ENCODE data around the gene HIC1.

The HIC1 gene

GRCh38 chr17:2105663-2106062, 50.8 kb downstream of the HIC1 start:
- Histone ChIP-seq H3K4me3 (ENCODE audit: control insufficient read depth in 1 of 7, extremely low read depth in 1 of 7, insufficient read depth in 4 of 7, low read depth in 2 of 7, low read length in 6 of 7) (no peak overlapping the region), H3K27ac (ENCODE audit: insufficient read depth in 1 of 2, low read depth in 1 of 2, low read length in 2 of 2, poor library complexity in 1 of 2, severe bottlenecking in 2 of 2) (no peak overlapping the region), H3K9me3 (ENCODE audit: control extremely low read depth in 1 of 5, control insufficient read depth in 4 of 5, insufficient read depth in 2 of 5, low read depth in 1 of 5, low read length in 4 of 5) (no peaks in the 10 kb centered on the region), H3K27me3 (replicated peaks in 2 of 5; ENCODE audit: control insufficient read depth in 4 of 5, insufficient read depth in 5 of 5, low read length in 4 of 5) (no peaks in the 10 kb centered on the region), H3K4me1 (ENCODE audit: control extremely low read depth in 1 of 4, control insufficient read depth in 4 of 4, insufficient read depth in 4 of 4, low read length in 3 of 4) (peaks cover 0 to 14% (median 11%) of the 10 kb centered on the region in 4 experiments), H3K36me3 (ENCODE audit: control insufficient read depth in 4 of 4, insufficient read depth in 4 of 4, low read length in 3 of 4) (no peaks in the 10 kb centered on the region)
- POLR2A ChIA-PET, result interaction anchor here (0.6 kb wide), 1 partner anchor 152 kb away, joined by 3 read pairs; no protein-coding TSS in a partner anchor
- no peak for DNase-seq
- CTCF ChIA-PET, result interaction anchor here (2.1 kb wide), 1 partner anchor 140 kb away, joined by 8 read pairs; no protein-coding TSS in a partner anchor
- no CpG with 5 or more reads among the region's 1 CpG for WGBS (ENCODE audit: insufficient coverage)

- Histone ChIP-seq H3K4me3 (ENCODE audit: control insufficient read depth in 1 of 7, extremely low read depth in 1 of 7, insufficient read depth in 4 of 7, low read depth in 2 of 7, low read length in 6 of 7) (no peak overlapping the region), H3K36me3 (ENCODE audit: control insufficient read depth in 4 of 4, insufficient read depth in 4 of 4, low read length in 3 of 4) (no peaks in the 10 kb centered on the region), H3K4me1 (ENCODE audit: control extremely low read depth in 1 of 4, control insufficient read depth in 4 of 4, insufficient read depth in 4 of 4, low read length in 3 of 4) (peaks cover 0 to 6% (median 6%) of the 10 kb centered on the region in 4 experiments), H3K27me3 (replicated peaks in 2 of 5; ENCODE audit: control insufficient read depth in 4 of 5, insufficient read depth in 5 of 5, low read length in 4 of 5) (no peaks in the 10 kb centered on the region), H3K27ac (ENCODE audit: insufficient read depth in 1 of 2, low read depth in 1 of 2, low read length in 2 of 2, poor library complexity in 1 of 2, severe bottlenecking in 2 of 2) (no peak overlapping the region), H3K9me3 (ENCODE audit: control extremely low read depth in 1 of 5, control insufficient read depth in 4 of 5, insufficient read depth in 2 of 5, low read depth in 1 of 5, low read length in 4 of 5) (no peaks in the 10 kb centered on the region)
- 89% methylated on average over 5 of the region's 11 CpGs for WGBS (ENCODE audit: insufficient coverage)
- ChIA-PET CTCF (interaction anchor here (1.1 to 1.7 kb wide), 2 partner anchors 16 to 40 kb away, joined by 3 to 4 read pairs; no protein-coding TSS in a partner anchor), POLR2A (interaction anchor here (0.6 kb wide), 1 partner anchor 151 kb away, joined by 3 read pairs; no protein-coding TSS in a partner anchor)
- no peak for DNase-seq
Observed at GRCh38 chr17:2106308-2106955, 51.5 kb downstream of the HIC1 start.

GRCh38 chr17:2107050-2107449, 52.1 kb downstream of the HIC1 start:
- ChIA-PET POLR2A (no interaction called here), CTCF (interaction anchor here (0.9 to 1.7 kb wide), 3 partner anchors 16 to 137 kb away, joined by 3 to 4 read pairs (median 3); no protein-coding TSS in a partner anchor)
- no peak for DNase-seq
- Histone ChIP-seq H3K9me3 (ENCODE audit: control extremely low read depth in 1 of 5, control insufficient read depth in 4 of 5, insufficient read depth in 2 of 5, low read depth in 1 of 5, low read length in 4 of 5) (no peaks in the 10 kb centered on the region), H3K27ac (ENCODE audit: insufficient read depth in 1 of 2, low read depth in 1 of 2, low read length in 2 of 2, poor library complexity in 1 of 2, severe bottlenecking in 2 of 2) (no peak overlapping the region), H3K36me3 (ENCODE audit: control insufficient read depth in 4 of 4, insufficient read depth in 4 of 4, low read length in 3 of 4) (no peaks in the 10 kb centered on the region), H3K27me3 (replicated peaks in 2 of 5; ENCODE audit: control insufficient read depth in 4 of 5, insufficient read depth in 5 of 5, low read length in 4 of 5) (no peaks in the 10 kb centered on the region), H3K4me3 (ENCODE audit: control insufficient read depth in 1 of 7, extremely low read depth in 1 of 7, insufficient read depth in 4 of 7, low read depth in 2 of 7, low read length in 6 of 7) (no peak overlapping the region), H3K4me1 (ENCODE audit: control extremely low read depth in 1 of 4, control insufficient read depth in 4 of 4, insufficient read depth in 4 of 4, low read length in 3 of 4) (peaks cover 0 to under 1% (median under 1%) of the 10 kb centered on the region in 4 experiments)
- 92% methylated on average over 2 of the region's 2 CpGs for WGBS (ENCODE audit: insufficient coverage)

GRCh38 chr17:2107506-2107905, 52.6 kb downstream of the HIC1 start:
- Histone ChIP-seq H3K4me3 (ENCODE audit: control insufficient read depth in 1 of 7, extremely low read depth in 1 of 7, insufficient read depth in 4 of 7, low read depth in 2 of 7, low read length in 6 of 7) (no peak overlapping the region), H3K27ac (ENCODE audit: insufficient read depth in 1 of 2, low read depth in 1 of 2, low read length in 2 of 2, poor library complexity in 1 of 2, severe bottlenecking in 2 of 2) (no peak overlapping the region), H3K4me1 (ENCODE audit: control extremely low read depth in 1 of 4, control insufficient read depth in 4 of 4, insufficient read depth in 4 of 4, low read length in 3 of 4) (no peaks in the 10 kb centered on the region), H3K27me3 (replicated peaks in 2 of 5; ENCODE audit: control insufficient read depth in 4 of 5, insufficient read depth in 5 of 5, low read length in 4 of 5) (no peaks in the 10 kb centered on the region), H3K36me3 (ENCODE audit: control insufficient read depth in 4 of 4, insufficient read depth in 4 of 4, low read length in 3 of 4) (no peaks in the 10 kb centered on the region), H3K9me3 (ENCODE audit: control extremely low read depth in 1 of 5, control insufficient read depth in 4 of 5, insufficient read depth in 2 of 5, low read depth in 1 of 5, low read length in 4 of 5) (no peaks in the 10 kb centered on the region)
- CTCF ChIA-PET, result interaction anchor here (0.6 to 1.7 kb wide), 4 partner anchors 15 to 137 kb away, joined by 3 to 4 read pairs (median 3); no protein-coding TSS in a partner anchor
- 95% methylated on average over 3 of the region's 3 CpGs for WGBS (ENCODE audit: insufficient coverage)
- POLR2A ChIA-PET, result no interaction called here
- DNase-seq, result no peak

GRCh38 chr17:2108170-2108569, 53.3 kb downstream of the HIC1 start:
- Histone ChIP-seq H3K4me1 (ENCODE audit: control extremely low read depth in 1 of 4, control insufficient read depth in 4 of 4, insufficient read depth in 4 of 4, low read length in 3 of 4) (no peaks in the 10 kb centered on the region), H3K9me3 (ENCODE audit: control extremely low read depth in 1 of 5, control insufficient read depth in 4 of 5, insufficient read depth in 2 of 5, low read depth in 1 of 5, low read length in 4 of 5) (no peaks in the 10 kb centered on the region), H3K27me3 (replicated peaks in 2 of 5; ENCODE audit: control insufficient read depth in 4 of 5, insufficient read depth in 5 of 5, low read length in 4 of 5) (no peaks in the 10 kb centered on the region), H3K27ac (ENCODE audit: insufficient read depth in 1 of 2, low read depth in 1 of 2, low read length in 2 of 2, poor library complexity in 1 of 2, severe bottlenecking in 2 of 2) (no peak overlapping the region), H3K4me3 (ENCODE audit: control insufficient read depth in 1 of 7, extremely low read depth in 1 of 7, insufficient read depth in 4 of 7, low read depth in 2 of 7, low read length in 6 of 7) (no peak overlapping the region), H3K36me3 (ENCODE audit: control insufficient read depth in 4 of 4, insufficient read depth in 4 of 4, low read length in 3 of 4) (no peaks in the 10 kb centered on the region)
- CTCF ChIA-PET, result interaction anchor here (0.9 to 1.7 kb wide), 2 partner anchors 14 to 136 kb away, joined by 3 to 4 read pairs; no protein-coding TSS in a partner anchor
- no peak for DNase-seq
- POLR2A ChIA-PET, result no interaction called here
- WGBS (ENCODE audit: insufficient coverage), result 93% methylated on average over 6 of the region's 8 CpGs

GRCh38 chr17:2110436-2110835, 55.5 kb downstream of the HIC1 start:
- Histone ChIP-seq H3K4me1 (ENCODE audit: control extremely low read depth in 1 of 4, control insufficient read depth in 4 of 4, insufficient read depth in 4 of 4, low read length in 3 of 4) (no peaks in the 10 kb centered on the region), H3K4me3 (ENCODE audit: control insufficient read depth in 1 of 7, extremely low read depth in 1 of 7, insufficient read depth in 4 of 7, low read depth in 2 of 7, low read length in 6 of 7) (no peak overlapping the region), H3K9me3 (ENCODE audit: control extremely low read depth in 1 of 5, control insufficient read depth in 4 of 5, insufficient read depth in 2 of 5, low read depth in 1 of 5, low read length in 4 of 5) (no peaks in the 10 kb centered on the region), H3K27me3 (replicated peaks in 2 of 5; ENCODE audit: control insufficient read depth in 4 of 5, insufficient read depth in 5 of 5, low read length in 4 of 5) (no peaks in the 10 kb centered on the region), H3K27ac (ENCODE audit: insufficient read depth in 1 of 2, low read depth in 1 of 2, low read length in 2 of 2, poor library complexity in 1 of 2, severe bottlenecking in 2 of 2) (no peak overlapping the region), H3K36me3 (ENCODE audit: control insufficient read depth in 4 of 4, insufficient read depth in 4 of 4, low read length in 3 of 4) (peaks cover 0 to 2% (median 0%) of the 10 kb centered on the region in 4 experiments)
- DNase-seq, result no peak
- ChIA-PET POLR2A (no interaction called here), CTCF (interaction anchor here (1.0 to 1.7 kb wide), 3 partner anchors 10 to 60 kb away, joined by 3 to 7 read pairs (median 5); no protein-coding TSS in a partner anchor)
- WGBS (ENCODE audit: insufficient coverage), result 96% methylated on average over 3 of the region's 6 CpGs

- Histone ChIP-seq H3K27me3 (replicated peaks in 2 of 5; ENCODE audit: control insufficient read depth in 4 of 5, insufficient read depth in 5 of 5, low read length in 4 of 5) (no peaks in the 10 kb centered on the region), H3K4me3 (ENCODE audit: control insufficient read depth in 1 of 7, extremely low read depth in 1 of 7, insufficient read depth in 4 of 7, low read depth in 2 of 7, low read length in 6 of 7) (no peak overlapping the region), H3K27ac (ENCODE audit: insufficient read depth in 1 of 2, low read depth in 1 of 2, low read length in 2 of 2, poor library complexity in 1 of 2, severe bottlenecking in 2 of 2) (no peak overlapping the region), H3K36me3 (ENCODE audit: control insufficient read depth in 4 of 4, insufficient read depth in 4 of 4, low read length in 3 of 4) (peaks cover 0 to 2% (median 0%) of the 10 kb centered on the region in 4 experiments), H3K9me3 (ENCODE audit: control extremely low read depth in 1 of 5, control insufficient read depth in 4 of 5, insufficient read depth in 2 of 5, low read depth in 1 of 5, low read length in 4 of 5) (no peaks in the 10 kb centered on the region), H3K4me1 (ENCODE audit: control extremely low read depth in 1 of 4, control insufficient read depth in 4 of 4, insufficient read depth in 4 of 4, low read length in 3 of 4) (no peaks in the 10 kb centered on the region)
- ChIA-PET CTCF (interaction anchor here (1.0 kb wide), 1 partner anchor 23 kb away, joined by 3 read pairs; no protein-coding TSS in a partner anchor), POLR2A (no interaction called here)
- 92% methylated on average over 4 of the region's 5 CpGs for WGBS (ENCODE audit: insufficient coverage)
- DNase-seq, result no peak
Observed at GRCh38 chr17:2111691-2112090, 56.8 kb downstream of the HIC1 start.
